Osteoblast (primary cell): Measurements from ENCODE around the gene MAP3K20. TPM values are rescaled to one million over a fixed set of nuclear protein-coding genes. Genes with fewer than 3 reads are reported as not detected.
A peak's percentile ranks its signal among the peaks of the same experiment; 100 is the strongest.

ENCODE experiments used
- DNase-seq: peaks from one replicate; pipeline ENCODE4 v3.0.0; 2011; ENCODE audit warnings: low spot score, mixed read lengths; ENCODE audit not compliant: insufficient read length; ENCODE audit errors: missing footprints
- H2AFZ ChIP-seq: 2 replicates; pipeline ENCODE4 v1.6.0; 2011; ENCODE audit warnings: mild to moderate bottlenecking, low read length
- H3K27ac ChIP-seq: 2 replicates; pipeline ENCODE4 v1.5.1; 2011; ENCODE audit warnings: mild to moderate bottlenecking, low read depth, low read length, moderate library complexity
- H3K27me3 ChIP-seq: 2 replicates; pipeline ENCODE4 v1.6.0; 2012; ENCODE audit warnings: mild to moderate bottlenecking, control low read depth, inconsistent platforms, low read length, moderate library complexity; ENCODE audit not compliant: insufficient read depth
- H3K36me3 ChIP-seq: 2 replicates; pipeline ENCODE4 v1.5.1; 2011; ENCODE audit warnings: mild to moderate bottlenecking, low read length, control low read depth, moderate library complexity; ENCODE audit not compliant: insufficient read depth
- H3K4me1 ChIP-seq: 2 replicates; pipeline ENCODE4 v1.5.1; 2011; ENCODE audit warnings: mild to moderate bottlenecking, low read length, control low read depth, moderate library complexity; ENCODE audit not compliant: insufficient read depth
- H3K4me2 ChIP-seq: 2 replicates; pipeline ENCODE4 v1.6.0; 2011; ENCODE audit warnings: mild to moderate bottlenecking, low read length; ENCODE audit not compliant: insufficient read depth
- H3K4me3 ChIP-seq: fragments of 200-600 bp; sonication (generic); 3 replicates; pipeline ENCODE4 v1.5.1; 2012; ENCODE audit warnings: mild to moderate bottlenecking, low read length, inconsistent platforms; ENCODE audit not compliant: insufficient read depth
- H3K79me2 ChIP-seq: 2 replicates; pipeline ENCODE4 v1.6.0; 2012; ENCODE audit warnings: mild to moderate bottlenecking, low read length, control low read depth, inconsistent platforms; ENCODE audit not compliant: insufficient read depth
- H3K9me3 ChIP-seq: 2 replicates; pipeline ENCODE4 v1.5.1; 2011; ENCODE audit warnings: low read depth, low read length, control low read depth
- H4K20me1 ChIP-seq: 2 replicates; pipeline ENCODE4 v1.6.0; 2012; ENCODE audit warnings: mild to moderate bottlenecking, low read length, control low read depth; ENCODE audit not compliant: insufficient read depth
- CTCF ChIP-seq: IDR thresholded peaks from 2 replicates; pipeline ENCODE4 v1.5.1; 2011; ENCODE audit warnings: mild to moderate bottlenecking, low read depth, low read length, moderate library complexity; ENCODE audit errors: extremely low read depth
- total RNA-seq: library from RNA; depleted of rRNA; stranded (reverse); fragments of >200 nt; gene quantifications from 2 replicates; pipeline ENCODE4 v1.2.3, GENCODE V29; 2012

MAP3K20 gene
- total RNA-seq, 1 donor: 56.1 TPM

- H3K4me2 ChIP-seq: peak overlapping the region; percentile 80
- H3K9me3 ChIP-seq: peaks cover under 1% of the 10 kb centered on the region
- no peak for TF ChIP-seq CTCF
- no peaks in the 10 kb centered on the region for H4K20me1 ChIP-seq
- H3K79me2 ChIP-seq: peaks cover 59% of the 10 kb centered on the region
- H3K36me3 ChIP-seq: no peaks in the 10 kb centered on the region
- peak overlapping the region; percentile 59 for H2AFZ ChIP-seq
- no peak for DNase-seq
- no peaks in the 10 kb centered on the region for H3K27me3 ChIP-seq
- peak overlapping the region; percentile 55 for H3K4me3 ChIP-seq
- peaks cover 25% of the 10 kb centered on the region for H3K4me1 ChIP-seq
- H3K27ac ChIP-seq: peak overlapping the region; percentile 83
Observed at GRCh38 chr2:173136599-173136998, 61.0 kb downstream of the MAP3K20 start.

- no peak overlapping the region for H3K27ac ChIP-seq
Observed at GRCh38 chr2:173137610-173138009, 62.0 kb downstream of the MAP3K20 start.

GRCh38 chr2:173138962-173139361 is 63.3 kb downstream of the MAP3K20 start:
- Histone ChIP-seq H3K36me3 (no peaks in the 10 kb centered on the region), H3K27ac (no peak overlapping the region), H4K20me1 (no peaks in the 10 kb centered on the region), H3K9me3 (peaks cover 1% of the 10 kb centered on the region), H3K79me2 (peaks cover 50% of the 10 kb centered on the region), H3K4me1 (peaks cover 25% of the 10 kb centered on the region), H3K27me3 (no peaks in the 10 kb centered on the region), H2AFZ (no peak overlapping the region), H3K4me3 (no peak overlapping the region), H3K4me2 (no peak overlapping the region)
- no peak for TF ChIP-seq CTCF
- no peak for DNase-seq

More at GRCh38 chr2:173137610-173138009, 62.0 kb downstream of the MAP3K20 start:
- no peak for DNase-seq
- Histone ChIP-seq H3K36me3 (no peaks in the 10 kb centered on the region), H4K20me1 (no peaks in the 10 kb centered on the region), H3K4me3 (no peak overlapping the region), H3K27me3 (no peaks in the 10 kb centered on the region), H3K79me2 (peaks cover 52% of the 10 kb centered on the region), H3K9me3 (peaks cover 1% of the 10 kb centered on the region), H2AFZ (no peak overlapping the region), H3K4me1 (peaks cover 25% of the 10 kb centered on the region), H3K4me2 (peak overlapping the region; percentile 7)
- TF ChIP-seq CTCF: no peak

GRCh38 chr2:173141666-173142065 is 66.0 kb downstream of the MAP3K20 start:
- H4K20me1 ChIP-seq: no peaks in the 10 kb centered on the region
- H3K9me3 ChIP-seq: peaks cover 1% of the 10 kb centered on the region
- no peak for DNase-seq
- H3K36me3 ChIP-seq: no peaks in the 10 kb centered on the region
- H3K4me2 ChIP-seq: no peak overlapping the region
- peaks cover 7% of the 10 kb centered on the region for H3K4me1 ChIP-seq
- no peak for TF ChIP-seq CTCF
- no peak overlapping the region for H3K27ac ChIP-seq
- H3K4me3 ChIP-seq: no peak overlapping the region
- no peaks in the 10 kb centered on the region for H3K27me3 ChIP-seq
- H2AFZ ChIP-seq: no peak overlapping the region
- peaks cover 40% of the 10 kb centered on the region for H3K79me2 ChIP-seq
